ENCODE measurements around the gene RPL15.

The RPL15 gene

DNA sequence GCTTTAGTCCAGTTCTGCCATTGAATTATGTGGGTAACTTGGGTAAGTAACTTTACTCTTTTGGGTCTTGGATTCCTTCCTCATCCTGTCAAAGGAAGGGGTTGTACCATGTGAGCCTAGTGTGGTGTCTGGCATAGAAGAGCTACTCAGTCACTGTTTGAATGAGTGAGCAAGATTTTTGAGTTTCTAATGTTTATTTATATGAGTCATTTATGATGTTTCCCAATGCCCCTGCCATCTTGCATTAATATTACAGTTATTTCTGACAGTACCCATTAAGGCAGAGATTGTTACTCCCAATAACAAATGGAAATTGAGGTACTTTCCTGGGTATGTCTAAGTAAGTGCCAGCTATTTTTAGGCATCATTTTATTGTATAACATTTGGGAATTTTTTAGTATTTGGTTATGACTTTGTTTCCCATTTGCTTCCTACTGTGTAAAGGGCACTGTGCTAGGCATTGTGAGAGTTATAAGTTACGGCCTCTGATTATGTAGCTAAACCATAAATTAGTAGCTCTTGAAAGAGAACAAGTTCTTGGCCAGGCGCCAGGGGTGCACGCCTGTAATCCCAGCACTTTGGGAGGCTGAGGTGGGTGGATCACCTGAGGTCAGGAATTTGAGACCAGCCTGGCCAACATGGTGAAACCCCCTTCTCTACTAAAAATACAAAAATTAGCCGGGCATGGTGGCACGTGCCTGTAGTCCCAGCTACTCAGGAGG lies 51.7 kb downstream of the RPL15 start:
- no peak for DNase-seq

DNA sequence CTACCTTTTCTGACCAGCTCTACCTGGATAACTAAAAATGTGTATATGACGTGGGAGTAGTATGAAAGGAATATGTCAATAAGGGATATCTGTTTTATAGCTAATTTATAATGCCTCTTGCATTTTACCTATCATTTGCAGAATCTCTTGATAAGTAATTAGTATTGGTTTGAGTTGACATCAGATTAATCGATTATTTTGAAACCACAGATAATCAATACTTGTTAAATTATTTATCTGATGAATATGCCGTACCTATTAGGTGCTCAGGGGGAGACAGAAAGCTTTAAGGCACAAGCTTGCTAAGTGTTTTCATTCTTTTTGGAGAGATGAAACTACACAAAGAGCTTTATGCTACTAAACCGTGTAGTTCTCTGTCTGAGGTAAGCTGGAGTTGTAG lies 52.5 kb downstream of the RPL15 start:
- no peak for DNase-seq

All from stimulated activated CD4-positive, alpha-beta T cell treated with anti-CD3 and anti-CD28 coated beads, Interleukin-4, amount 100 ng/mL, for 4 hours (primary cell).